HepG2 (cell line): Measurements from ENCODE around the gene ATP6V1F. TPM values are rescaled to one million over a fixed set of nuclear protein-coding genes. Genes with fewer than 3 reads are reported as not detected.

Source experiments
- CEBPB ChIP-seq: IDR thresholded peaks from 2 replicates; pipeline ENCODE4 v1.6.1; 2011; ENCODE audit warnings: low read depth, low read length, improper control_type of control experiment, borderline replicate concordance
- CSRNP2 ChIP-seq: sonication (generic); formaldehyde crosslinking; conservative IDR thresholded peaks from 2 replicates; pipeline ENCODE4 v1.8.0; 2022; ENCODE audit warnings: low read depth, missing genetic modification reagents
- FOXC1 ChIP-seq: sonication (generic); formaldehyde crosslinking; IDR thresholded peaks from 2 replicates; pipeline ENCODE4 v1.8.0; 2022; ENCODE audit warnings: mild to moderate bottlenecking, missing genetic modification reagents, borderline replicate concordance
- HOXA9 ChIP-seq: sonication (generic); formaldehyde crosslinking; IDR thresholded peaks from 2 replicates; pipeline ENCODE4 v1.8.1; 2022; ENCODE audit warnings: missing genetic modification reagents, mild to moderate bottlenecking, moderate library complexity, borderline replicate concordance
- NFYC ChIP-seq: IDR thresholded peaks from 2 replicates; pipeline ENCODE4 v1.6.1; 2016; ENCODE audit warnings: missing genetic modification reagents, missing compliant biosample characterization
- SRY ChIP-seq: sonication (generic); formaldehyde crosslinking; IDR thresholded peaks from 2 replicates; pipeline ENCODE4 v1.8.0; 2022; ENCODE audit warnings: mild to moderate bottlenecking, missing genetic modification reagents
- TAF1 ChIP-seq: sonication (generic); formaldehyde crosslinking; IDR thresholded peaks from 2 replicates; pipeline ENCODE4 v1.4.0; 2020; ENCODE audit warnings: missing genetic modification reagents
- U2AF1 ChIP-seq: fragments of 200-400 bp; formaldehyde crosslinking; optimal IDR thresholded peaks from 2 replicates; pipeline ENCODE3; 2017; ENCODE audit warnings: mild to moderate bottlenecking, low read depth, low read length
- ZMYM3 ChIP-seq: sonication (generic); formaldehyde crosslinking; IDR thresholded peaks from 2 replicates; pipeline ENCODE4 v1.5.1; 2020; ENCODE audit warnings: mild to moderate bottlenecking, missing genetic modification reagents
- ZMYM4 ChIP-seq: sonication (generic); formaldehyde crosslinking; IDR thresholded peaks from 2 replicates; pipeline ENCODE4 v1.8.1; 2023; ENCODE audit warnings: mild to moderate bottlenecking, missing genetic modification reagents
- ZNF160 ChIP-seq: sonication (generic); formaldehyde crosslinking; IDR thresholded peaks from 2 replicates; pipeline ENCODE4 v1.8.0; 2022; ENCODE audit warnings: mild to moderate bottlenecking, inconsistent platforms, missing genetic modification reagents
- ZNF563 ChIP-seq: sonication (generic); formaldehyde crosslinking; IDR thresholded peaks from 2 replicates; pipeline ENCODE4 v1.8.0; 2022; ENCODE audit warnings: mild to moderate bottlenecking, moderate library complexity, missing genetic modification reagents
- ZNF574 ChIP-seq: sonication (generic); formaldehyde crosslinking; IDR thresholded peaks from 2 replicates; pipeline ENCODE4 v1.4.0; 2020; ENCODE audit warnings: missing genetic modification reagents
- ZNF674 ChIP-seq: sonication (generic); formaldehyde crosslinking; IDR thresholded peaks from 2 replicates; pipeline ENCODE4 v1.5.0; 2020; ENCODE audit warnings: low read depth, mild to moderate bottlenecking, missing genetic modification reagents
- ZNF761 ChIP-seq: sonication (generic); formaldehyde crosslinking; conservative IDR thresholded peaks from 2 replicates; pipeline ENCODE4 v1.4.0; 2020; ENCODE audit warnings: mild to moderate bottlenecking, missing genetic modification reagents
- polyA plus RNA-seq, 8 experiments: library from polyadenylated mRNA; depleted of rRNA in 3 of 8; stranded (reverse) in 7 of 8; unstranded in 1 of 8; fragments of >200 nt; fragmentation: Illumina TruSeq in 4 of 8; extraction: Trizol in 4 of 8; gene quantifications; 2 replicates each; pipeline versions ENCODE4 v1.2.1 to v1.2.3, GENCODE V29; 2011 to 2016; ENCODE audit warnings: low read depth in 4 of 8, missing spikeins in 1 of 8, mixed read lengths in 1 of 8; ENCODE audit not compliant: insufficient read depth in 1 of 8
- total RNA-seq, 5 experiments: library from RNA; depleted of rRNA; stranded (reverse); fragments of >200 nt; fragmentation: Illumina TruSeq; extraction: Trizol; gene quantifications; 2 replicates each; pipeline ENCODE4 v1.2.3, GENCODE V29; 2016; ENCODE audit warnings: low read depth in 1 of 5
- TF ChIP-seq, protein P1 (sequence below): IDR thresholded peaks from 2 replicates; pipeline ENCODE4 v1.6.1; 2016; ENCODE audit warnings: low read depth, control low read depth
- TF ChIP-seq, protein P2 (sequence below): sonication (generic); formaldehyde crosslinking; IDR thresholded peaks from 2 replicates; pipeline ENCODE4 v1.5.0; 2020; ENCODE audit warnings: mild to moderate bottlenecking, missing genetic modification reagents, moderate library complexity
- TF ChIP-seq, protein P3 (sequence below): sonication (generic); formaldehyde crosslinking; IDR thresholded peaks from 2 replicates; pipeline ENCODE4 v1.8.0; 2023; ENCODE audit warnings: mild to moderate bottlenecking, missing genetic modification reagents

The ATP6V1F gene
- total and polyA plus RNA-seq, 2 of the 13 experiments (the other 11 are each of a cell fraction or from before 2014, with no cell fraction given) = 87.2 to 132 TPM

- TF ChIP-seq CSRNP2 (CRISPR knock-in tag) (no peak), ZNF674 (CRISPR knock-in tag) (no peak), ZNF160 (CRISPR knock-in tag) (0 out of 2 replicates have a peak, but pooled peaks have one; percentile 49), TAF1 (CRISPR knock-in tag) (0 out of 2 replicates have a peak, but pooled peaks have one; percentile 15), SRY (CRISPR knock-in tag) (peak; percentile 66; the same call in 1 of the 2 replicates), U2AF1 (no peak), ZMYM4 (CRISPR knock-in tag) (peak; percentile 21; the same call in 1 of the 2 replicates), FOXC1 (peak; percentile 45; the same call in 1 of the 2 replicates), CEBPB (no peak), NFYC (CRISPR knock-in tag) (no peak), ZNF563 (CRISPR knock-in tag) (0 out of 2 replicates have a peak, but pooled peaks have one; percentile 47), HOXA9 (CRISPR knock-in tag) (0 out of 2 replicates have a peak, but pooled peaks have one; percentile 37), ZNF574 (CRISPR knock-in tag) (peak; percentile 64), ZNF761 (CRISPR knock-in tag) (peak; percentile 74; the same call in 1 of the 2 replicates), ZMYM3 (CRISPR knock-in tag) (no peak)
- TF ChIP-seq, protein P1, sequence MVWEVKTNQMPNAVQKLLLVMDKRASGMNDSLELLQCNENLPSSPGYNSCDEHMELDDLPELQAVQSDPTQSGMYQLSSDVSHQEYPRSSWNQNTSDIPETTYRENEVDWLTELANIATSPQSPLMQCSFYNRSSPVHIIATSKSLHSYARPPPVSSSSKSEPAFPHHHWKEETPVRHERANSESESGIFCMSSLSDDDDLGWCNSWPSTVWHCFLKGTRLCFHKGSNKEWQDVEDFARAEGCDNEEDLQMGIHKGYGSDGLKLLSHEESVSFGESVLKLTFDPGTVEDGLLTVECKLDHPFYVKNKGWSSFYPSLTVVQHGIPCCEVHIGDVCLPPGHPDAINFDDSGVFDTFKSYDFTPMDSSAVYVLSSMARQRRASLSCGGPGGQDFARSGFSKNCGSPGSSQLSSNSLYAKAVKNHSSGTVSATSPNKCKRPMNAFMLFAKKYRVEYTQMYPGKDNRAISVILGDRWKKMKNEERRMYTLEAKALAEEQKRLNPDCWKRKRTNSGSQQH (CRISPR knock-in tag) = no peak
- TF ChIP-seq, protein P2, sequence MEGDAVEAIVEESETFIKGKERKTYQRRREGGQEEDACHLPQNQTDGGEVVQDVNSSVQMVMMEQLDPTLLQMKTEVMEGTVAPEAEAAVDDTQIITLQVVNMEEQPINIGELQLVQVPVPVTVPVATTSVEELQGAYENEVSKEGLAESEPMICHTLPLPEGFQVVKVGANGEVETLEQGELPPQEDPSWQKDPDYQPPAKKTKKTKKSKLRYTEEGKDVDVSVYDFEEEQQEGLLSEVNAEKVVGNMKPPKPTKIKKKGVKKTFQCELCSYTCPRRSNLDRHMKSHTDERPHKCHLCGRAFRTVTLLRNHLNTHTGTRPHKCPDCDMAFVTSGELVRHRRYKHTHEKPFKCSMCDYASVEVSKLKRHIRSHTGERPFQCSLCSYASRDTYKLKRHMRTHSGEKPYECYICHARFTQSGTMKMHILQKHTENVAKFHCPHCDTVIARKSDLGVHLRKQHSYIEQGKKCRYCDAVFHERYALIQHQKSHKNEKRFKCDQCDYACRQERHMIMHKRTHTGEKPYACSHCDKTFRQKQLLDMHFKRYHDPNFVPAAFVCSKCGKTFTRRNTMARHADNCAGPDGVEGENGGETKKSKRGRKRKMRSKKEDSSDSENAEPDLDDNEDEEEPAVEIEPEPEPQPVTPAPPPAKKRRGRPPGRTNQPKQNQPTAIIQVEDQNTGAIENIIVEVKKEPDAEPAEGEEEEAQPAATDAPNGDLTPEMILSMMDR = peak; percentile 31; the same call in 1 of the 2 replicates
- TF ChIP-seq, protein P3, sequence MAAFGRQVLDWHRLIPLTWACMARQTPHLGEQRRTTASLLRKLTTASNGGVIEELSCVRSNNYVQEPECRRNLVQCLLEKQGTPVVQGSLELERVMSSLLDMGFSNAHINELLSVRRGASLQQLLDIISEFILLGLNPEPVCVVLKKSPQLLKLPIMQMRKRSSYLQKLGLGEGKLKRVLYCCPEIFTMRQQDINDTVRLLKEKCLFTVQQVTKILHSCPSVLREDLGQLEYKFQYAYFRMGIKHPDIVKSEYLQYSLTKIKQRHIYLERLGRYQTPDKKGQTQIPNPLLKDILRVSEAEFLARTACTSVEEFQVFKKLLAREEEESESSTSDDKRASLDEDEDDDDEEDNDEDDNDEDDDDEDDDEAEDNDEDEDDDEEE = 0 out of 2 replicates have a peak, but pooled peaks have one; percentile 38
Measured at GRCh38 chr7:128869138-128869943, 6.7 kb downstream of the ATP6V1F start (continued).
